Neural cell (in vitro differentiated cells): ENCODE results near the gene FMNL1. TPM values are rescaled to one million over a fixed set of nuclear protein-coding genes. Genes with fewer than 3 reads are reported as not detected.

Source experiments
- H2AFZ ChIP-seq: fragments of 200-600, 300-800 bp; sonication (generic), shearing (Covaris generic); 2 replicates; pipeline ENCODE4 v1.6.0; 2014; ENCODE audit warnings: low read depth, mild to moderate bottlenecking, antibody characterized with exemption, low read length, moderate library complexity
- H3F3A ChIP-seq: fragments of 200-600 bp; shearing (Covaris generic); 2 replicates; pipeline ENCODE4 v1.6.1; 2016; ENCODE audit warnings: mild to moderate bottlenecking, moderate library complexity, mixed read lengths, antibody characterized with exemption, low read length; ENCODE audit not compliant: insufficient read depth, poor library complexity, severe bottlenecking
- H3K27ac ChIP-seq: fragments of 200-600, 300-800 bp; sonication (generic), shearing (Covaris generic); 2 replicates; pipeline ENCODE4 v1.5.1; 2014; ENCODE audit warnings: mild to moderate bottlenecking, low read length, moderate library complexity
- H3K27me3 ChIP-seq: fragments of 300-800, 200-600 bp; sonication (generic), shearing (Covaris generic); 2 replicates; pipeline ENCODE4 v1.6.0; 2014; ENCODE audit warnings: mild to moderate bottlenecking, low read depth, low read length, moderate library complexity; ENCODE audit not compliant: insufficient read depth
- H3K36me3 ChIP-seq: fragments of 300-800, 200-600 bp; sonication (generic), shearing (Covaris generic); 2 replicates; pipeline ENCODE4 v1.5.1; 2014; ENCODE audit warnings: mild to moderate bottlenecking, antibody characterized with exemption, low read length, moderate library complexity; ENCODE audit not compliant: insufficient read depth
- H3K4me2 ChIP-seq: fragments of 300-800, 200-600 bp; sonication (generic), shearing (Covaris generic); 2 replicates; pipeline ENCODE4 v1.6.0; 2014; ENCODE audit warnings: mild to moderate bottlenecking, low read length
- H3K4me3 ChIP-seq: fragments of 300-800, 200-600 bp; sonication (generic), shearing (Covaris generic); 2 replicates; pipeline ENCODE4 v1.5.1; 2014; ENCODE audit warnings: mild to moderate bottlenecking, low read length, moderate library complexity
- H3K79me2 ChIP-seq: fragments of 200-600 bp; shearing (Covaris generic); replicated peaks from 2 replicates; pipeline ENCODE4 v1.6.0; 2014; ENCODE audit warnings: mild to moderate bottlenecking, low read length, moderate library complexity; ENCODE audit not compliant: insufficient read depth
- H3K9ac ChIP-seq: fragments of 300-800, 200-600 bp; sonication (generic), shearing (Covaris generic); 2 replicates; pipeline ENCODE4 v1.6.1; 2016; ENCODE audit warnings: mild to moderate bottlenecking, low read length, mixed read lengths
- H3K9me2 ChIP-seq: fragments of 200-600 bp; shearing (Covaris generic); 2 replicates; pipeline ENCODE4 v1.6.1; 2016; ENCODE audit warnings: mild to moderate bottlenecking, low read length, mixed read lengths; ENCODE audit not compliant: insufficient read depth
- H3K9me3 ChIP-seq: fragments of 200-600, 300-800 bp; sonication (generic), shearing (Covaris generic); 2 replicates; pipeline ENCODE4 v1.6.1; 2016; ENCODE audit warnings: mild to moderate bottlenecking, mixed run types, low read length, moderate library complexity, mixed read lengths
- H4K20me1 ChIP-seq: fragments of 200-600 bp; shearing (Covaris generic); 2 replicates; pipeline ENCODE4 v1.6.1; 2016; ENCODE audit warnings: mild to moderate bottlenecking, mixed run types; ENCODE audit not compliant: insufficient read depth
- CTCF ChIP-seq: fragments of 450-650 bp; IDR thresholded peaks from 2 replicates; pipeline ENCODE4 v1.5.1; 2014; ENCODE audit warnings: antibody characterized with exemption, mild to moderate bottlenecking, moderate library complexity; ENCODE audit not compliant: poor library complexity, severe bottlenecking
- EP300 ChIP-seq: fragments of 450-650 bp; conservative IDR thresholded peaks from 2 replicates; pipeline ENCODE4 v1.6.1; 2014; ENCODE audit warnings: antibody characterized with exemption, mild to moderate bottlenecking, moderate library complexity; ENCODE audit not compliant: poor library complexity, severe bottlenecking
- EZH2 ChIP-seq: fragments of 200-600, 300-800 bp; shearing (Covaris generic), sonication (generic); IDR thresholded peaks from 2 replicates; pipeline ENCODE4 v1.6.1; 2014; ENCODE audit warnings: antibody characterized with exemption, low read length, borderline replicate concordance, mild to moderate bottlenecking; ENCODE audit not compliant: insufficient read depth, poor library complexity, severe bottlenecking
- MXI1 ChIP-seq: fragments of 450-650 bp; conservative IDR thresholded peaks from 2 replicates; pipeline ENCODE4 v1.6.1; 2014; ENCODE audit warnings: antibody characterized with exemption, mild to moderate bottlenecking; ENCODE audit not compliant: poor library complexity, severe bottlenecking
- POLR2AphosphoS5 ChIP-seq: IDR thresholded peaks from 2 replicates; pipeline ENCODE4 v1.6.1; 2012
- RAD21 ChIP-seq: fragments of 450-650 bp; conservative IDR thresholded peaks from 2 replicates; pipeline ENCODE4 v1.6.1; 2014; ENCODE audit warnings: antibody characterized with exemption, mild to moderate bottlenecking, moderate library complexity
- REST ChIP-seq: IDR thresholded peaks from 2 replicates; pipeline ENCODE4 v1.6.1; 2012; ENCODE audit warnings: borderline replicate concordance
- SMC3 ChIP-seq: fragments of 450-650 bp; conservative IDR thresholded peaks from 2 replicates; pipeline ENCODE4 v1.6.1; 2014; ENCODE audit warnings: antibody characterized with exemption, mild to moderate bottlenecking, moderate library complexity; ENCODE audit not compliant: poor library complexity
- TAF1 ChIP-seq: IDR thresholded peaks from 2 replicates; pipeline ENCODE4 v1.6.1; 2012; ENCODE audit warnings: low read depth
- polyA plus RNA-seq: library from polyadenylated mRNA; depleted of rRNA; stranded (reverse); fragments of >200 nt; gene quantifications from 2 replicates; pipeline ENCODE4 v1.2.3, GENCODE V29; 2014

Gene FMNL1
- polyA plus RNA-seq, 1 donor from 2014 or later, result 5.6 TPM

GRCh38 chr17:45242029-45242414, 20.3 kb downstream of the FMNL1 start:
- Histone ChIP-seq H3K79me2 (no peaks in the 10 kb centered on the region), H3K36me3 (no peaks in the 10 kb centered on the region), H3K4me3 (peak overlapping the region; percentile 78), H3K9me2 (no peaks in the 10 kb centered on the region), H3F3A (no peaks in the 10 kb centered on the region), H3K27me3 (peaks cover 7% of the 10 kb centered on the region), H3K4me2 (no peak overlapping the region), H3K27ac (no peak overlapping the region), H2AFZ (no peak overlapping the region), H4K20me1 (no peaks in the 10 kb centered on the region), H3K9me3 (no peaks in the 10 kb centered on the region), H3K9ac (peak overlapping the region; percentile 86)
- no peak for TF ChIP-seq RAD21
- TF ChIP-seq SMC3, result no peak

- Histone ChIP-seq H3K36me3 (no peaks in the 10 kb centered on the region), H2AFZ (no peak overlapping the region), H3K4me3 (no peak overlapping the region), H3K9me2 (no peaks in the 10 kb centered on the region), H3K27me3 (peaks cover 21% of the 10 kb centered on the region), H3K4me2 (no peak overlapping the region), H3K9me3 (no peaks in the 10 kb centered on the region), H3K9ac (no peak overlapping the region), H3F3A (no peaks in the 10 kb centered on the region), H4K20me1 (no peaks in the 10 kb centered on the region), H3K27ac (no peak overlapping the region), H3K79me2 (no peaks in the 10 kb centered on the region)
- no peak for TF ChIP-seq EZH2
- no peak for TF ChIP-seq CTCF
- TF ChIP-seq POLR2AphosphoS5, result no peak
- no peak for TF ChIP-seq EP300
Observed at GRCh38 chr17:45243750-45244149, 22.1 kb downstream of the FMNL1 start.

GRCh38 chr17:45244725-45245656, 23.3 kb downstream of the FMNL1 start:
- Histone ChIP-seq H3K27me3 (peaks cover 21% of the 10 kb centered on the region), H3K36me3 (no peaks in the 10 kb centered on the region), H3K9me3 (no peaks in the 10 kb centered on the region), H3K4me3 (no peak overlapping the region), H3K9ac (no peak overlapping the region), H3F3A (no peaks in the 10 kb centered on the region), H3K27ac (no peak overlapping the region), H3K9me2 (no peaks in the 10 kb centered on the region), H2AFZ (no peak overlapping the region), H4K20me1 (no peaks in the 10 kb centered on the region), H3K4me2 (no peak overlapping the region), H3K79me2 (no peaks in the 10 kb centered on the region)
- TF ChIP-seq MXI1, result no peak
- TF ChIP-seq TAF1, result no peak
- no peak for TF ChIP-seq EP300
- no peak for TF ChIP-seq SMC3
- TF ChIP-seq POLR2AphosphoS5, result no peak
- TF ChIP-seq CTCF, result no peak
- no peak for TF ChIP-seq RAD21
- TF ChIP-seq REST, result no peak
